Measurements from ENCODE around the gene CCT8L2.
"Not testable (repeated sequence)": the region's sequence is repeated elsewhere in the genome, so short reads cannot be mapped to it uniquely, and the experiment has no call there.

CCT8L2 gene

GRCh38 chr22:16591136-16591535 lies 1.5 kb downstream of the CCT8L2 start:
- H3K4me1 ChIP-seq (ENCODE audit: control insufficient read depth, insufficient read depth, low read length); H3K27me3 ChIP-seq (ENCODE audit: control insufficient read depth, insufficient read depth, low read length); H3K9me3 ChIP-seq (ENCODE audit: control insufficient read depth, insufficient read depth, low read length); H3K9ac ChIP-seq (ENCODE audit: low read depth, low read length); H3K4me3 ChIP-seq (ENCODE audit: low read depth, low read length); H3K36me3 ChIP-seq (ENCODE audit: control insufficient read depth, insufficient read depth, low read length): not testable (repeated sequence)

- Histone ChIP-seq H3K4me1 (ENCODE audit: control insufficient read depth, insufficient read depth, low read length) (no peaks in the 10 kb centered on the region), H3K9me3 (ENCODE audit: control insufficient read depth, insufficient read depth, low read length) (peaks cover 3% of the 10 kb centered on the region), H3K9ac (ENCODE audit: low read depth, low read length) (no peak overlapping the region), H3K36me3 (ENCODE audit: control insufficient read depth, insufficient read depth, low read length) (no peaks in the 10 kb centered on the region), H3K27me3 (ENCODE audit: control insufficient read depth, insufficient read depth, low read length) (no peaks in the 10 kb centered on the region), H3K4me3 (ENCODE audit: low read depth, low read length) (no peak overlapping the region)
Measured at GRCh38 chr22:16586991-16587390, 5.6 kb downstream of the CCT8L2 start.

GRCh38 chr22:16586170-16586569 lies 6.4 kb downstream of the CCT8L2 start:
- H3K4me1 ChIP-seq (ENCODE audit: control insufficient read depth, insufficient read depth, low read length): no peaks in the 10 kb centered on the region
- no peak overlapping the region for H3K9ac ChIP-seq (ENCODE audit: low read depth, low read length)
- no peaks in the 10 kb centered on the region for H3K36me3 ChIP-seq (ENCODE audit: control insufficient read depth, insufficient read depth, low read length)
- H3K4me3 ChIP-seq (ENCODE audit: low read depth, low read length): no peak overlapping the region
- no peaks in the 10 kb centered on the region for H3K9me3 ChIP-seq (ENCODE audit: control insufficient read depth, insufficient read depth, low read length)
- H3K27me3 ChIP-seq (ENCODE audit: control insufficient read depth, insufficient read depth, low read length): no peaks in the 10 kb centered on the region

- not testable (repeated sequence) for H3K4me3 ChIP-seq (ENCODE audit: low read depth, low read length); H3K27me3 ChIP-seq (ENCODE audit: control insufficient read depth, insufficient read depth, low read length); H3K9me3 ChIP-seq (ENCODE audit: control insufficient read depth, insufficient read depth, low read length); H3K9ac ChIP-seq (ENCODE audit: low read depth, low read length); H3K4me1 ChIP-seq (ENCODE audit: control insufficient read depth, insufficient read depth, low read length); H3K36me3 ChIP-seq (ENCODE audit: control insufficient read depth, insufficient read depth, low read length)
Measured at GRCh38 chr22:16580872-16581271, 11.7 kb downstream of the CCT8L2 start.

GRCh38 chr22:16569240-16569834 lies 23.3 kb downstream of the CCT8L2 start:
- H3K9me3 ChIP-seq (ENCODE audit: control insufficient read depth, insufficient read depth, low read length); H3K9ac ChIP-seq (ENCODE audit: low read depth, low read length); H3K4me1 ChIP-seq (ENCODE audit: control insufficient read depth, insufficient read depth, low read length); H3K4me3 ChIP-seq (ENCODE audit: low read depth, low read length); H3K36me3 ChIP-seq (ENCODE audit: control insufficient read depth, insufficient read depth, low read length); H3K27me3 ChIP-seq (ENCODE audit: control insufficient read depth, insufficient read depth, low read length): not testable (repeated sequence)

GRCh38 chr22:16568425-16568758 lies 24.2 kb downstream of the CCT8L2 start:
- Histone ChIP-seq H3K4me3 (ENCODE audit: low read depth, low read length) (no peak overlapping the region), H3K27me3 (ENCODE audit: control insufficient read depth, insufficient read depth, low read length) (no peaks in the 10 kb centered on the region), H3K4me1 (ENCODE audit: control insufficient read depth, insufficient read depth, low read length) (no peaks in the 10 kb centered on the region), H3K36me3 (ENCODE audit: control insufficient read depth, insufficient read depth, low read length) (no peaks in the 10 kb centered on the region), H3K9me3 (ENCODE audit: control insufficient read depth, insufficient read depth, low read length) (no peaks in the 10 kb centered on the region), H3K9ac (ENCODE audit: low read depth, low read length) (no peak overlapping the region)

- H3K27me3 ChIP-seq (ENCODE audit: control insufficient read depth, insufficient read depth, low read length); H3K9me3 ChIP-seq (ENCODE audit: control insufficient read depth, insufficient read depth, low read length); H3K4me3 ChIP-seq (ENCODE audit: low read depth, low read length); H3K36me3 ChIP-seq (ENCODE audit: control insufficient read depth, insufficient read depth, low read length); H3K9ac ChIP-seq (ENCODE audit: low read depth, low read length); H3K4me1 ChIP-seq (ENCODE audit: control insufficient read depth, insufficient read depth, low read length): not testable (repeated sequence)
Measured at GRCh38 chr22:16567617-16568424, 24.8 kb downstream of the CCT8L2 start.

- not testable (repeated sequence) for H3K4me1 ChIP-seq (ENCODE audit: control insufficient read depth, insufficient read depth, low read length); H3K27me3 ChIP-seq (ENCODE audit: control insufficient read depth, insufficient read depth, low read length); H3K9me3 ChIP-seq (ENCODE audit: control insufficient read depth, insufficient read depth, low read length); H3K4me3 ChIP-seq (ENCODE audit: low read depth, low read length); H3K9ac ChIP-seq (ENCODE audit: low read depth, low read length); H3K36me3 ChIP-seq (ENCODE audit: control insufficient read depth, insufficient read depth, low read length)
Measured at GRCh38 chr22:16566421-16567151, 26.0 kb downstream of the CCT8L2 start.

- not testable (repeated sequence) for H3K36me3 ChIP-seq (ENCODE audit: control insufficient read depth, insufficient read depth, low read length); H3K27me3 ChIP-seq (ENCODE audit: control insufficient read depth, insufficient read depth, low read length); H3K9me3 ChIP-seq (ENCODE audit: control insufficient read depth, insufficient read depth, low read length); H3K4me1 ChIP-seq (ENCODE audit: control insufficient read depth, insufficient read depth, low read length); H3K9ac ChIP-seq (ENCODE audit: low read depth, low read length); H3K4me3 ChIP-seq (ENCODE audit: low read depth, low read length)
Measured at GRCh38 chr22:16565585-16566420, 26.8 kb downstream of the CCT8L2 start.

GRCh38 chr22:16564837-16565584 lies 27.6 kb downstream of the CCT8L2 start:
- not testable (repeated sequence) for H3K4me1 ChIP-seq (ENCODE audit: control insufficient read depth, insufficient read depth, low read length); H3K36me3 ChIP-seq (ENCODE audit: control insufficient read depth, insufficient read depth, low read length); H3K9me3 ChIP-seq (ENCODE audit: control insufficient read depth, insufficient read depth, low read length); H3K9ac ChIP-seq (ENCODE audit: low read depth, low read length); H3K4me3 ChIP-seq (ENCODE audit: low read depth, low read length); H3K27me3 ChIP-seq (ENCODE audit: control insufficient read depth, insufficient read depth, low read length)

Data from iPS-15b (cell line).